DOHH2 (cell line): ENCODE data around the gene TRIM66.

Source experiments
- EZH2phosphoT487 ChIP-seq: fragments of 200-600 bp; sonication (generic); IDR thresholded peaks from 2 replicates; pipeline ENCODE4 v1.6.1; 2017; ENCODE audit warnings: borderline replicate concordance, mild to moderate bottlenecking, antibody characterized with exemption, low read length, moderate library complexity, mixed read lengths
- TF ChIP-seq, protein P1 (sequence below): fragments of 200-600 bp; sonication (generic); IDR thresholded peaks from one replicate; pipeline ENCODE4 v1.5.1; 2014; ENCODE audit warnings: antibody characterized with exemption, mild to moderate bottlenecking, low read depth, low read length; ENCODE audit not compliant: poor library complexity, severe bottlenecking

DNA sequence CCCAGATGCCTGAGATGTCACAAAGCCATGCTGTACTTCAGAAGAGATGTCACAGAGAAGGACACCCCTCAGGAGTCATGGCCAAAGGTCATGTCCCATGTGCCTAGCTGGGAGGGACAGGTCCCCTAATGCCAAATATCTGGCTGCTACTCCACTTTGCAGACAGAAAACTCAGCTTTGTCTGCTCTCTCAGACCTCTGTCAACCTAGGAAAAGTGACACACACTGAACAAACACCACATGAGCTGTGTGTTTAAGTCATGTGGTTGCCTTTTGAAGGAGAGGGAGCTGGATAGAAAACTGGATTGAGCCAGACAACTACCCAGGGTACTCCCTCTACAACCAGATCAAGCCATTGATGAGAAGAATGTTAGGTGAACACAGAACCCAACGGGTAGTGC lies 3.5 kb downstream of the TRIM66 start:
- TF ChIP-seq, protein P1, sequence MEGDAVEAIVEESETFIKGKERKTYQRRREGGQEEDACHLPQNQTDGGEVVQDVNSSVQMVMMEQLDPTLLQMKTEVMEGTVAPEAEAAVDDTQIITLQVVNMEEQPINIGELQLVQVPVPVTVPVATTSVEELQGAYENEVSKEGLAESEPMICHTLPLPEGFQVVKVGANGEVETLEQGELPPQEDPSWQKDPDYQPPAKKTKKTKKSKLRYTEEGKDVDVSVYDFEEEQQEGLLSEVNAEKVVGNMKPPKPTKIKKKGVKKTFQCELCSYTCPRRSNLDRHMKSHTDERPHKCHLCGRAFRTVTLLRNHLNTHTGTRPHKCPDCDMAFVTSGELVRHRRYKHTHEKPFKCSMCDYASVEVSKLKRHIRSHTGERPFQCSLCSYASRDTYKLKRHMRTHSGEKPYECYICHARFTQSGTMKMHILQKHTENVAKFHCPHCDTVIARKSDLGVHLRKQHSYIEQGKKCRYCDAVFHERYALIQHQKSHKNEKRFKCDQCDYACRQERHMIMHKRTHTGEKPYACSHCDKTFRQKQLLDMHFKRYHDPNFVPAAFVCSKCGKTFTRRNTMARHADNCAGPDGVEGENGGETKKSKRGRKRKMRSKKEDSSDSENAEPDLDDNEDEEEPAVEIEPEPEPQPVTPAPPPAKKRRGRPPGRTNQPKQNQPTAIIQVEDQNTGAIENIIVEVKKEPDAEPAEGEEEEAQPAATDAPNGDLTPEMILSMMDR, result no peak
- TF ChIP-seq EZH2phosphoT487, result no peak
